NB4 (cell line): ENCODE measurements around the gene CDC14A.

Experiments
- DNase-seq: peaks from one replicate; pipeline ENCODE4 v3.0.0; 2010; ENCODE audit warnings: low read depth
- H3K4me3 ChIP-seq: one replicate; pipeline ENCODE4 v1.5.1; 2011; ENCODE audit warnings: mild to moderate bottlenecking, low read depth, low read length, moderate library complexity
- MYC ChIP-seq: IDR thresholded peaks from 2 replicates; pipeline ENCODE4 v1.6.1; 2011; ENCODE audit warnings: low read depth, low read length
- POLR2A ChIP-seq: IDR thresholded peaks from 2 replicates; pipeline ENCODE4 v1.6.1; 2011; ENCODE audit warnings: mild to moderate bottlenecking; ENCODE audit not compliant: insufficient read length; ENCODE audit errors: extremely low read depth
- TF ChIP-seq, protein P1 (sequence below): IDR thresholded peaks from one replicate; pipeline ENCODE4 v1.5.1; 2012; ENCODE audit warnings: low read depth, low read length
- TF ChIP-seq, protein P2 (sequence below): IDR thresholded peaks from 2 replicates; pipeline ENCODE4 v1.6.1; 2011; ENCODE audit warnings: low read depth, low read length

The CDC14A gene

DNA sequence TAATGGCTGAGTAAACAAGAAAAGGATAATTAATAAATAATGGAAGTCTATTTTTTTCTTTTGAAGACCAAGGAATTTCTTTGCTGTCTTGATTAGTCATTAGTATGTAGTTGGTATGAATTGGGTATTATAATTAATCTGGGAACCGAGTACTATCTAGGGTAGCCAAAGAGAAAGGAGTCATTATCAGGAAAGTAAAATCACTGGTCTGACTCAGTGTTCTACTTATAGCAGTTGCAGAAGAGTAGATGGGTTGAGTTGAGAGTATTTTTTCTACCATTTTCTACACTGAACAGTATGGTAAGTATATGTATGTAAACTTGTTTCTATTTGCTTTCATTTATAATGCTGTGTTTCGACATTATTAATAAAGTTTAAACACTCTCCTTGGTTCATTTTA lies 26.6 kb downstream of the CDC14A start:
- DNase-seq = no peak
- no peak overlapping the region for H3K4me3 ChIP-seq
- no peak for TF ChIP-seq POLR2A
- TF ChIP-seq, protein P1, sequence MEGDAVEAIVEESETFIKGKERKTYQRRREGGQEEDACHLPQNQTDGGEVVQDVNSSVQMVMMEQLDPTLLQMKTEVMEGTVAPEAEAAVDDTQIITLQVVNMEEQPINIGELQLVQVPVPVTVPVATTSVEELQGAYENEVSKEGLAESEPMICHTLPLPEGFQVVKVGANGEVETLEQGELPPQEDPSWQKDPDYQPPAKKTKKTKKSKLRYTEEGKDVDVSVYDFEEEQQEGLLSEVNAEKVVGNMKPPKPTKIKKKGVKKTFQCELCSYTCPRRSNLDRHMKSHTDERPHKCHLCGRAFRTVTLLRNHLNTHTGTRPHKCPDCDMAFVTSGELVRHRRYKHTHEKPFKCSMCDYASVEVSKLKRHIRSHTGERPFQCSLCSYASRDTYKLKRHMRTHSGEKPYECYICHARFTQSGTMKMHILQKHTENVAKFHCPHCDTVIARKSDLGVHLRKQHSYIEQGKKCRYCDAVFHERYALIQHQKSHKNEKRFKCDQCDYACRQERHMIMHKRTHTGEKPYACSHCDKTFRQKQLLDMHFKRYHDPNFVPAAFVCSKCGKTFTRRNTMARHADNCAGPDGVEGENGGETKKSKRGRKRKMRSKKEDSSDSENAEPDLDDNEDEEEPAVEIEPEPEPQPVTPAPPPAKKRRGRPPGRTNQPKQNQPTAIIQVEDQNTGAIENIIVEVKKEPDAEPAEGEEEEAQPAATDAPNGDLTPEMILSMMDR = no peak
- TF ChIP-seq MYC = no peak
- TF ChIP-seq, protein P2, sequence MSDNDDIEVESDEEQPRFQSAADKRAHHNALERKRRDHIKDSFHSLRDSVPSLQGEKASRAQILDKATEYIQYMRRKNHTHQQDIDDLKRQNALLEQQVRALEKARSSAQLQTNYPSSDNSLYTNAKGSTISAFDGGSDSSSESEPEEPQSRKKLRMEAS = no peak

DNA sequence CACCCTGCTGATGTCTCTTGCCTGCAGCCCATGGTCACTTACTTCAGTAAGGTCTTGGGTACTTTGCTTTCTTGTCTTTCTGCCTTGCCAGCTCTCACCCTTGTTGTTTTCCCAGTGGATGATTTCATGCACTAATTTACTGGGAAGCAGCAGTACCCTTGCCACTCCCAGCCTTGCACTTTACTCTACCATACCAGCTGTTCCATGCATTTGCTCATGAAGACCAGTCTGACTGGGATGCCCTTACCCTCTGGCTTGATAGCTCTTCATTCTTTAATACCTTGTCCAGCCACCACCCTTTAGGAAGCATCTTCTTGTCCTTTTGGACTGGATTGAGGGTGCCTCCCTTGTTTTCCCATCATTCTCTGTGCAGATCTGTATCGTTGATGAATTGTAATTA lies 28.3 kb downstream of the CDC14A start:
- no peak for DNase-seq
- TF ChIP-seq, protein P1 = no peak
- TF ChIP-seq MYC (no peak), POLR2A (no peak)
- TF ChIP-seq, protein P2 = no peak

DNA sequence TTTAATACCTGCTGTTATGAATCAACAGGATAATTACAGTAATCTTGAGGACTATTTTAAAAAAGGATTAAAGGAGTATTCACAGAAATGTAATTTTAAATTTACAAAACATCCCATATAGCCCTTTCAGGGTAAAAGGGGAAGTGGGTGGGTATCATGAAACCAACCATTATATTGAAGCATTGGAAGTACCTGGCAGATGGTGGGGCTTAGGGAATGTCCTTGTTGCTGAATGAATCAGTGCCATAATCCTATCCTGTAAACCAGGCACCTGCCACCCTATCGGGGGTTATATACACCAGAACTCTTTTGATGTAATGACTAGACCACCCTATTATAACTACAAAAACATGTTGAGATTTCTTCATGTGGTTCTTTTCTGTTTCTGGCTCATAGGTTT lies 30.4 kb downstream of the CDC14A start:
- TF ChIP-seq, protein P2 = no peak
- no peak for TF ChIP-seq POLR2A
- TF ChIP-seq, protein P1 = no peak
- TF ChIP-seq MYC = no peak
- no peak overlapping the region for H3K4me3 ChIP-seq
- peak; percentile 12 for DNase-seq

More for the DNA sequence above, 28.3 kb downstream of the CDC14A start:
- H3K4me3 ChIP-seq = no peak overlapping the region

DNA sequence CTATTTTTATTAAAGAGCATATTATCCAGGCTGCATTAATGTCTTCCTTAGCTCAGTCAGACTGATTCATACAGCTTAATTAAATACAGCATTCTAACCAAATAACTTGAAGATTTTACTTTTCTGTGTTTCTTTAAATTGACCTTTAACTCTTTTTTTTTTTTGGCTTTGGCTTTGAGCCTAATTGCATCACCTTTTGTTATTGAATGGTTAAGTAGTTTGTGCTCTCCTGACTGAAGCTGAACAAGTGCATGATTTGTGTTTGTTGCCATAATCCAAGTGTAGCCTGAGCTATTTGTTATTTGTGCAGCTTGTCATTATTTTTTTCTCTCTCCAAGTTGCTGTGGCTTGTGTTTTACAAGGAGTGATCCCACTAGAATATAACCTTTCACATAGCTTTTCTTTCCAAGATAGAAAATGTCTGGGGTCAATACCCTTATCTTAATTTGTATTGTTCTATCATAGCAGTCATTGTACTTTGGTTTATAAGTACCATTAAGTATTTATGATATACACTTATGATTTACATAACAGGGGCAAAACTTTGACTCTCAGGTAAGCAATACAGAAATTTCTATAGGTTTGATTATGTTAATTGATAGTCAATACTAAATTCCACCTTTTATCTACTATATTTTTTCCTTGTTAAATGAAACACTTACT lies 31.6 kb downstream of the CDC14A start:
- no peak for DNase-seq

DNA sequence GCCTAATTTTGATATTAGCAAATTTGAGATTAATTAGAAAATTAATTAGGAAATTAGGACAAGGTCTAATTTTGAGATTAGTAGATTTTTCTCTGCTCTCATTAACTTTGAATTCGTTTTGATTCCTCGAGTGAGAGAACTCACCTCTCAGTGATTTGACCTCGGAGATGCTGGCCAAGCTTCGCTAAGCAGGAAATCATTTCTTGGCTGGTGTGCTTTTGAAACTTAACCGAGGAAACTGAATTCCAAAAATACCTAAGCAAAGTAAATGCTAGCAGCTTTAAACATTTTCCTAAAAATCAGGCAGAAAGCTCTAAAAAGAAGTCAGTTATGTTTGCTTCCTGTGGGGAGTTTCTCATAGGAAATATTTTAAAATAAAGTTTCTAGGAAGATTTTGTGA lies 34.9 kb downstream of the CDC14A start:
- TF ChIP-seq MYC = no peak
- TF ChIP-seq, protein P2 = no peak
- no peak for TF ChIP-seq POLR2A
- TF ChIP-seq, protein P1 = no peak
- DNase-seq = no peak
- no peak overlapping the region for H3K4me3 ChIP-seq

More for the DNA sequence above, 31.6 kb downstream of the CDC14A start:
- TF ChIP-seq POLR2A (no peak), MYC (no peak)
- TF ChIP-seq, protein P1 = no peak
- no peak overlapping the region for H3K4me3 ChIP-seq

DNA sequence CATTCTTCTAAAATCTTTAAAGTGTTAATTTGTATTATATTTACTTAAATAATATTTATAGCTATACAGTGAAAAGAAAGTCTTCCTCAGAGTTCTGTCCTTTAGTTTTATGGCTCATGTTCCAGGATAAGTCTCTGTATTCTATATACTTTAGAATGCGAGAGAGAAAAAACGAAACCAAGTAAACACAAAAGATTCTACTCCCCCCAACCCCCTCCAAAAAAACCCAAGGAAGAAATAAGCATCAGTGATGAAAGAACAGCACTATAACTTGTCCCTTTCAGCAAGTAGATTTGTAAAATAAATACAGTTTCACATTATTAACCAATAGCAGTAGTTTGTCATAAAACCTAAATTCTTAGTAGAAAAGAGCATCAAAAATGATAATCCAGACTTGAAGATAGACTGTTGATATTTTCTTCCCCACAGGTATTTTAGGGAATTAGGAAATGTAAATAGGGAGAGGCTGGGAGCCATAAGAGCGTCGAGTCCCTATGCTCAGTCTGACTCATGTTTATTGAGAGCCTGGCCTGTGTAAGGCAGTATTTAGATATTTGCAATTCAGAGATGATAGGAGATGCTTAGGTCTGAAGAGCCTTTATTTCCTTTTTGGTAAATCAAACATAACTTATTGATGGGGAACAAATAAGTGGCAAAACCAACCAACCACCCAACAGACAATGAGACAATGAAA lies 35.5 kb downstream of the CDC14A start:
- TF ChIP-seq POLR2A (no peak), MYC (no peak)
- TF ChIP-seq, protein P2 = no peak
- TF ChIP-seq, protein P1 = no peak
- no peak overlapping the region for H3K4me3 ChIP-seq
- DNase-seq = no peak
